ENCODE measurements around the gene WASF3. TPM values are rescaled to one million over a fixed set of nuclear protein-coding genes. Genes with fewer than 3 reads are reported as not detected.

Gene WASF3
- total and polyA plus RNA-seq, 12 donors: 2.7 to 13.6 (median 8.8) TPM

- Histone ChIP-seq H3K4me3 (no peak overlapping the region), H3K27me3 (peaks cover 0 to 4% (median 0%) of the 10 kb centered on the region in 7 donors), H3K9me3 (no peaks in the 10 kb centered on the region), H3K27ac (peak overlapping the region in 2 of 10 donors; percentile 9 to 16), H3K4me1 (peaks cover 0 to 3% (median 0%) of the 10 kb centered on the region in 9 donors), H3K36me3 (no peaks in the 10 kb centered on the region)
- no peak for ATAC-seq
- no peak for TF ChIP-seq CTCF (IDR thresholded peaks at IDR 0.05)
- no peak for DNase-seq
- intact Hi-C loops (cut with DNase I): no loop called here
These were observed 170.2 kb downstream of the WASF3 start for GRCh38 chr13:26727633-26728032.

- Histone ChIP-seq H3K9me3 (peaks cover 0 to 13% (median 4%) of the 10 kb centered on the region in 11 donors), H3K4me3 (no peak overlapping the region), H3K27me3 (peaks cover 0 to 21% (median 3%) of the 10 kb centered on the region in 7 donors), H3K36me3 (no peaks in the 10 kb centered on the region), H3K4me1 (no peaks in the 10 kb centered on the region), H3K27ac (no peak overlapping the region)
- no peak for DNase-seq
- ATAC-seq: no peak
- TF ChIP-seq CTCF (IDR thresholded peaks at IDR 0.05): no peak
- 74 to 76% methylated on average over 9 of the region's 9 CpGs for WGBS, 2 donors
- intact Hi-C loops (cut with DNase I): no loop called here
These were observed 178.2 kb downstream of the WASF3 start for GRCh38 chr13:26735677-26736076.

Other genes with a start within 250 kb of the WASF3 start
- gene GPR12, start 203.1 kb downstream of the WASF3 start, total RNA-seq: under 1 TPM in 6 of 10 donors, not detected in 4; 0.04 to 0.21 (median 0.09) TPM
- gene GPR12, start 203.1 kb downstream of the WASF3 start, polyA plus RNA-seq: under 1 TPM; 0.04 to 0.22 TPM

All from heart right ventricle (tissue), 16 donors.